Stimulated activated naive CD8-positive, alpha-beta T cell treated with anti-CD3 and anti-CD28 coated beads, Interleukin-15, Interleukin-2, amounts not matched to agents 100 ng/mL and 50 ng/mL, for 24 hours (primary cell): Measurements from ENCODE around the gene PJA2.
"Not testable (repeated sequence)": the region's sequence is repeated elsewhere in the genome, so short reads cannot be mapped to it uniquely, and the experiment has no call there.

Experiments used
- H3K27ac Mint-ChIP-seq: one replicate; pipeline ENCODE4 v1.8.0; 2021; ENCODE audit warnings: mild to moderate bottlenecking, mixed read lengths
- H3K27me3 Mint-ChIP-seq: one replicate; pipeline ENCODE4 v1.8.0; 2021; ENCODE audit warnings: mixed read lengths
- H3K36me3 Mint-ChIP-seq: one replicate; pipeline ENCODE4 v1.8.0; 2021; ENCODE audit warnings: low read depth, mixed read lengths
- H3K4me1 Mint-ChIP-seq: one replicate; pipeline ENCODE4 v1.8.0; 2021; ENCODE audit warnings: low read depth, mixed read lengths
- H3K4me3 Mint-ChIP-seq: one replicate; pipeline ENCODE4 v1.8.0; 2021; ENCODE audit warnings: mild to moderate bottlenecking, mixed read lengths
- H3K9me3 Mint-ChIP-seq: one replicate; pipeline ENCODE4 v1.8.0; 2021; ENCODE audit warnings: mixed read lengths

PJA2 gene

GRCh38 chr5:109409844-109410388, at the start of gene PJA2:
TSS of gene PJA2 (minus strand) at chr5:109409974. CDS start at chr5:109383433, 26,541 bp downstream.
- Mint-ChIP-seq H3K4me1 (peaks cover 57% of the 10 kb centered on the region), H3K27me3 (no peaks in the 10 kb centered on the region), H3K4me3 (peak within 1 kb of the TSS; percentile 92), H3K27ac (peak within 1 kb of the TSS; percentile 97), H3K36me3 (peaks cover 10% of the 10 kb centered on the region), H3K9me3 (peaks cover 9% of the 10 kb centered on the region)

- no peaks in the 10 kb centered on the region for H3K9me3 Mint-ChIP-seq
- no peak overlapping the region for H3K27ac Mint-ChIP-seq
- H3K27me3 Mint-ChIP-seq = peaks cover 15% of the 10 kb centered on the region
- no peak overlapping the region for H3K4me3 Mint-ChIP-seq
- H3K36me3 Mint-ChIP-seq = no peaks in the 10 kb centered on the region
- H3K4me1 Mint-ChIP-seq = peaks cover 7% of the 10 kb centered on the region
These were observed 45.9 kb upstream of the PJA2 start for GRCh38 chr5:109455598-109456096.

- no peak overlapping the region for H3K27ac Mint-ChIP-seq
- H3K4me1 Mint-ChIP-seq = peaks cover 7% of the 10 kb centered on the region
- no peak overlapping the region for H3K4me3 Mint-ChIP-seq
- H3K36me3 Mint-ChIP-seq = no peaks in the 10 kb centered on the region
- H3K9me3 Mint-ChIP-seq = no peaks in the 10 kb centered on the region
- H3K27me3 Mint-ChIP-seq = peaks cover 9% of the 10 kb centered on the region
These were observed 45.1 kb upstream of the PJA2 start for GRCh38 chr5:109454731-109455505.

GRCh38 chr5:109453251-109453650, 43.5 kb upstream of the PJA2 start:
- Mint-ChIP-seq H3K36me3 (no peaks in the 10 kb centered on the region), H3K4me3 (no peak overlapping the region), H3K27me3 (peaks cover 4% of the 10 kb centered on the region), H3K27ac (no peak overlapping the region), H3K9me3 (no peaks in the 10 kb centered on the region), H3K4me1 (peaks cover 7% of the 10 kb centered on the region)

GRCh38 chr5:109452661-109453060, 42.9 kb upstream of the PJA2 start:
- H3K9me3 Mint-ChIP-seq = no peaks in the 10 kb centered on the region
- H3K27me3 Mint-ChIP-seq = peaks cover 4% of the 10 kb centered on the region
- no peaks in the 10 kb centered on the region for H3K36me3 Mint-ChIP-seq
- no peak overlapping the region for H3K4me3 Mint-ChIP-seq
- H3K4me1 Mint-ChIP-seq = peaks cover 7% of the 10 kb centered on the region
- H3K27ac Mint-ChIP-seq = no peak overlapping the region

GRCh38 chr5:109451146-109451545, 41.4 kb upstream of the PJA2 start:
- Mint-ChIP-seq H3K27me3 (peaks cover 4% of the 10 kb centered on the region), H3K4me1 (peaks cover 7% of the 10 kb centered on the region), H3K27ac (no peak overlapping the region), H3K9me3 (no peaks in the 10 kb centered on the region), H3K4me3 (no peak overlapping the region), H3K36me3 (no peaks in the 10 kb centered on the region)

GRCh38 chr5:109450129-109450877, 40.5 kb upstream of the PJA2 start:
- no peak overlapping the region for H3K27ac Mint-ChIP-seq
- no peaks in the 10 kb centered on the region for H3K36me3 Mint-ChIP-seq
- H3K4me1 Mint-ChIP-seq = peaks cover 3% of the 10 kb centered on the region
- no peaks in the 10 kb centered on the region for H3K9me3 Mint-ChIP-seq
- H3K27me3 Mint-ChIP-seq = peaks cover 4% of the 10 kb centered on the region
- no peak overlapping the region for H3K4me3 Mint-ChIP-seq

GRCh38 chr5:109448838-109449237, 39.1 kb upstream of the PJA2 start:
- Mint-ChIP-seq H3K9me3 (no peaks in the 10 kb centered on the region), H3K4me1 (no peaks in the 10 kb centered on the region), H3K27ac (no peak overlapping the region), H3K36me3 (no peaks in the 10 kb centered on the region), H3K27me3 (peaks cover 4% of the 10 kb centered on the region), H3K4me3 (no peak overlapping the region)

GRCh38 chr5:109439590-109439989, 29.8 kb upstream of the PJA2 start:
- Mint-ChIP-seq H3K36me3 (no peaks in the 10 kb centered on the region), H3K27ac (no peak overlapping the region), H3K9me3 (no peaks in the 10 kb centered on the region), H3K27me3 (no peaks in the 10 kb centered on the region), H3K4me1 (no peaks in the 10 kb centered on the region), H3K4me3 (no peak overlapping the region)

- Mint-ChIP-seq H3K4me3 (no peak overlapping the region), H3K27me3 (peaks cover 6% of the 10 kb centered on the region), H3K9me3 (no peaks in the 10 kb centered on the region), H3K27ac (no peak overlapping the region), H3K36me3 (no peaks in the 10 kb centered on the region), H3K4me1 (no peaks in the 10 kb centered on the region)
These were observed 16.3 kb upstream of the PJA2 start for GRCh38 chr5:109426075-109426474.

GRCh38 chr5:109425521-109425920, 15.7 kb upstream of the PJA2 start:
- not testable (repeated sequence) for H3K9me3 Mint-ChIP-seq, H3K4me3 Mint-ChIP-seq, H3K36me3 Mint-ChIP-seq, H3K4me1 Mint-ChIP-seq, H3K27me3 Mint-ChIP-seq, H3K27ac Mint-ChIP-seq

GRCh38 chr5:109421956-109422355, 12.2 kb upstream of the PJA2 start:
- no peak overlapping the region for H3K4me3 Mint-ChIP-seq

GRCh38 chr5:109418712-109419352, 9.1 kb upstream of the PJA2 start:
- peaks cover 6% of the 10 kb centered on the region for H3K36me3 Mint-ChIP-seq
- no peaks in the 10 kb centered on the region for H3K27me3 Mint-ChIP-seq
- no peak overlapping the region for H3K27ac Mint-ChIP-seq
- H3K9me3 Mint-ChIP-seq = peaks cover 16% of the 10 kb centered on the region
- no peak overlapping the region for H3K4me3 Mint-ChIP-seq
- peaks cover 4% of the 10 kb centered on the region for H3K4me1 Mint-ChIP-seq

More at GRCh38 chr5:109421956-109422355, 12.2 kb upstream of the PJA2 start:
- no peaks in the 10 kb centered on the region for H3K27me3 Mint-ChIP-seq
- no peak overlapping the region for H3K27ac Mint-ChIP-seq
- H3K9me3 Mint-ChIP-seq = no peaks in the 10 kb centered on the region
- H3K36me3 Mint-ChIP-seq = no peaks in the 10 kb centered on the region
- H3K4me1 Mint-ChIP-seq = no peaks in the 10 kb centered on the region

GRCh38 chr5:109416882-109417281, 7.1 kb upstream of the PJA2 start:
- Mint-ChIP-seq H3K4me3 (no peak overlapping the region), H3K4me1 (peaks cover 9% of the 10 kb centered on the region), H3K27me3 (no peaks in the 10 kb centered on the region), H3K9me3 (peaks cover 18% of the 10 kb centered on the region), H3K36me3 (peaks cover 6% of the 10 kb centered on the region), H3K27ac (no peak overlapping the region)
